GM20000 (cell line): ENCODE measurements around the gene ESRRA.
"Not testable (repeated sequence)": the region's sequence is repeated elsewhere in the genome, so short reads cannot be mapped to it uniquely, and the experiment has no call there.

Experiments
- DNase-seq: peaks from one replicate; pipeline ENCODE4 v3.0.0; 2012; ENCODE audit warnings: low spot score
- TF ChIP-seq, protein P1 (sequence below): IDR thresholded peaks from 2 replicates; pipeline ENCODE4 v1.5.1; 2012; ENCODE audit warnings: mild to moderate bottlenecking, control low read depth; ENCODE audit errors: extremely low read depth, missing control alignments

ESRRA gene

DNA sequence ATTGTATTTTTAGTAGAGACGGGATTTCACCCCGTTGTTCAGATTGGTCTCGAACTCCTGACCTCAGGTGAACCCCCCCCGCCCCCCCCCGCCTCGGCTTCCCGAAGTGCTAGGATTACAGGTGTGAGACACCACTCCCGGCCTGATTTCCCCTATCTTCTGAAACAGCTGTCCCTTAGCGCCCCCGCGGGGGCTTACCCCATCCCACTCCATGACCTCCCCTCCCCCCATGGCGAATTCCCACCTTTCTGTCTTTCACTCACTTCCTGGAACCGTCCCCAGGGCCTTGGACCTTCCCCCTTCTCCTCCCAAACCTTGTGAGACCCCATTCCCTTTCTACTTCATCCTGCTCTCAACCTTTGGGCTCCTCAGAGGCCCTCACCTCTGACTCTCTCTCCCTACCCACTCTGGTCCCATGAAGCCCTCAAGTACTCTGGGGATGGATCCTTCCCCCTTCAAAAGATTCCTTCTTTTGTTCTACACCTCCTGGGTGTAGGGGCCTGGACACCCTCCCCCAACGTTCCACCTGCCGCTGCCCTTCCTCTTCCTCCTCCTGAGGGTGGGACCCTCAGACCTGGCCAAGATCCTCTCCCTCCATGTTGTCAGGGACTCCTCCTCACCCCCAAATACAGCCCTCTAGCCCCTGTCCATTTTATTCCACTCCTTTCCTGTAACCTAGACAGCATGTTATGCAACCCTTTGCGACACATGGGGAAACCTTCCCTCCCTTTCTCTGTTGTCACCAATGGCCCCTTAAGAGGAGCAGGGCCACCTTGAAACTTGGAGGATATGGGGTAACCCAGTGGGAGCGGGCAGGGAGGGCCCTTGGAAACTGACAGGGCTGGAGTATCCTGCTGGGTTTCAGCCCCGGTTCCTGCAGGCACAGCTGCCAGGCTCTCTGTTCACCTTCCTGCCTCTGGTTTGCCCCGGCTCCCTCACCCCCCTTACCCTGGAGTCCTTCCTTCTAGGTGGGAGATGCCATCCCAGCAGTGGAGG, 13.7 kb downstream of the ESRRA start:
- TF ChIP-seq, protein P1, sequence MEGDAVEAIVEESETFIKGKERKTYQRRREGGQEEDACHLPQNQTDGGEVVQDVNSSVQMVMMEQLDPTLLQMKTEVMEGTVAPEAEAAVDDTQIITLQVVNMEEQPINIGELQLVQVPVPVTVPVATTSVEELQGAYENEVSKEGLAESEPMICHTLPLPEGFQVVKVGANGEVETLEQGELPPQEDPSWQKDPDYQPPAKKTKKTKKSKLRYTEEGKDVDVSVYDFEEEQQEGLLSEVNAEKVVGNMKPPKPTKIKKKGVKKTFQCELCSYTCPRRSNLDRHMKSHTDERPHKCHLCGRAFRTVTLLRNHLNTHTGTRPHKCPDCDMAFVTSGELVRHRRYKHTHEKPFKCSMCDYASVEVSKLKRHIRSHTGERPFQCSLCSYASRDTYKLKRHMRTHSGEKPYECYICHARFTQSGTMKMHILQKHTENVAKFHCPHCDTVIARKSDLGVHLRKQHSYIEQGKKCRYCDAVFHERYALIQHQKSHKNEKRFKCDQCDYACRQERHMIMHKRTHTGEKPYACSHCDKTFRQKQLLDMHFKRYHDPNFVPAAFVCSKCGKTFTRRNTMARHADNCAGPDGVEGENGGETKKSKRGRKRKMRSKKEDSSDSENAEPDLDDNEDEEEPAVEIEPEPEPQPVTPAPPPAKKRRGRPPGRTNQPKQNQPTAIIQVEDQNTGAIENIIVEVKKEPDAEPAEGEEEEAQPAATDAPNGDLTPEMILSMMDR = no peak
- no peak for DNase-seq

GRCh38 chr11:64320556-64320955, 15.2 kb downstream of the ESRRA start:
- TF ChIP-seq, protein P1 = no peak
- no peak for DNase-seq

DNA sequence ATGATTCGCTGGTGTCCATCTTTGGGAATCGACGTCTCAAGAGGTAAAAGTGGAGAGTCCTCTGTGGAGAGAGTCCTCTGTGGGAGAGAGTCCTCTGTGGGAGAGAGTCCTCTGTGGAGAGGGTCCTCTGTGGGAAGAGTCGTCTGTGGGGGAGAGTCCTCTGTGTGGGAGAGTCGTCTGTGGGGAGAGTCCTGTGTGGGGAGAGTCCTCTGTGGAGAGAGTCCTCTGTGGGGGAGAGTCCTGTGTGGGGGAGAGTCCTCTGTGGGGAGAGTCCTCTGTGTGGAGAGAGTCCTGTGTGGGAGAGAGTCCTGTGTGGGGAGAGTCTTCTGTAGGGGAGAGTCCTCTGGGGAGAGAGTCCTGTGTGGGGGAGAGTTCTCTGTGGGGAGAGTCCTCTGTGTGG, 15.7 kb downstream of the ESRRA start:
- no peak for DNase-seq
- TF ChIP-seq, protein P1 = no peak

GRCh38 chr11:64321533-64321932, 16.2 kb downstream of the ESRRA start:
- TF ChIP-seq, protein P1 = no peak
- DNase-seq = no peak

GRCh38 chr11:64322925-64323260, 17.6 kb downstream of the ESRRA start:
- no peak for DNase-seq
- TF ChIP-seq, protein P1 = no peak

- DNase-seq = no peak
- TF ChIP-seq, protein P1 = no peak
These were observed 18.0 kb downstream of the ESRRA start for GRCh38 chr11:64323373-64323772.

- DNase-seq = not testable (repeated sequence)
These were observed 18.7 kb downstream of the ESRRA start for GRCh38 chr11:64323984-64324383.
